ENCODE results near the gene PSMD12. TPM values are rescaled to one million over a fixed set of nuclear protein-coding genes. Genes with fewer than 3 reads are reported as not detected.
"Not testable (repeated sequence)": the region's sequence is repeated elsewhere in the genome, so short reads cannot be mapped to it uniquely, and the experiment has no call there.

The PSMD12 gene
- polyA plus RNA-seq, 3 donors = 15.2 to 29.0 (median 18.8) TPM

DNA sequence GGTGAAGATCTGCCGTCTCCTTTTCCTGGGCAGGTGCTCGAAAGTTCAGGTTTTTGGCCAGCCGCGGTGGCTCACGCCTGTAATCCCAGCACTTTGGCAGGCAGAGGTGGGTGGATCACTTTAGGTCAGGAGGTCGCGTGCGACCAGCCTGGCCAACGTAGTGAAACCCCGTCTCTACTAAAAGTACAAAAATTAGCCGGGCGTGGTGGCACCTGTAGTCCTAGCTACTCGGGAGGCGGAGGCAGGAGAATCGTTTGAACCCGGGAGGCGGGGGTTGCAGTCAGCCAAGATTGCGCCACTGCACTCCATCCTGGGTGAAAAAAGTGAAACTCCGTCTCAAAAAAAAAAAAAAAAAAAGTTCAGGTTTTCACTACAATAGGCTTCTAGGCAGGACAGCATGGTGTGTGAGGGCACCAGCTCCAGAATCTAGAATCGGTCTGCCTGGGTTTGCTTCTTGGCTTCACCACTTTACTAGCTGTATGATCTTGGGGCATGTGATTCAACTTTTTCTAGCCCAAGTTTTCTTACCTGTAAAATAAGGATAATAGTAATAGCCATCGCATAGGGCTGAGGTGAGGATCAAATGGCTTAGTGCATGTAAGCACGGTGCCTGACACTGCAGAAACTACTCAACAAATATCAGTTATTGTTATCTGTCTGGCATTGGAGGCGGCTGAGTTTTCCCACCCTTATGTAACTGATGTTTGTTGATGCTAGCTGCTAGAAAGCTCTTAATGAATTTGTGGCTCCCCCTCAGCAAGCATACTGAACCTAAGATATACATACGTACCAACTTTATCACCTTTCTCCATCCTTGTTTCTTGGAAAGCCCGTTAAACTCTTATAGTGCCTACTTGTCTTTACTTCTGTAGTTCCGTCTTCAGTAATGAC is 1.3 kb downstream of the PSMD12 start:
- WGBS, 3 donors = 37 to 52% (median 52%) methylated on average over 26 of the region's 26 CpGs
- H3K27ac ChIP-seq (ENCODE audit: low read depth, low read length) = no peak overlapping the region

DNA sequence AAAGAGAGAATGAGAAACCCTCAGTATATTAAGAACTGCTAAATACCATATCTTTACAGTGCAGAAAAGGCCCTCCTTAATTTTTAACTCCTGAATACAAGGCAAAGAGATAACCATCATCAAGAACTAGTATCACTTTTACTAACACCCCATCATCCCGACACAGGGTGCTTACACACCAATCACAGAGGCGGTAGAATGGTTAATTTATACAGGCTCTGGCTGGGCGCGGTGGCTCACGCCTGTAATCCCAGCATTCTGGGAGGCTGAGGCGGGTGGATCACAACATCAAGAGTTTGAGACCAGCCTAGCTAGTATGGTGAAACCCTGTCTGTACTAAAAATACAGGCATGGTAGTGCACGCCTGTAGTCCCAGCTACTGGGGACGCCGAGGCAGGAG is 4.2 kb downstream of the PSMD12 start:
- H3K27ac ChIP-seq (ENCODE audit: low read depth, low read length) = no peak overlapping the region
- WGBS, 3 donors = 92 to 93% (median 92%) methylated on average over 9 of the region's 9 CpGs

DNA sequence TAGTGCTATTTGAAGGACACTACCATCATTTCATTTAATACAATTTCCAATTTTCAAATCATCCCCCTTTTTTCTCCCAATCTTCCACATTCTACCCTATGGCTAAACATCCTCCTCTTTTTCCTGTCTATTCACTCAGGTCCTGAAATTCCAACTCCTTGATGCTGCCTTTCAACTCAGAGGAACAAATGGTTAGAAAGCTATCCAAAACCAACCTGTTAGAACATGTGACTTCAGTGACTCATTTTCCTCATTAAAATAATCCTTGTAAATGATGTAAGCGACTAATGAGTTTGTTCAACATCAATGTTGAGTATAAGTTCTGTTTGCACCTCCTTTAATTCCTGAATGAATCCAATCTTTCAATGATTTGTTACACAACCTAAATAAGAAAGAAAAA is 5.5 kb downstream of the PSMD12 start:
- no peak overlapping the region for H3K27ac ChIP-seq (ENCODE audit: low read depth, low read length)
- WGBS, 3 donors = 80 to 98% (median 90%) methylated on average over 1 of the region's 1 CpG

DNA sequence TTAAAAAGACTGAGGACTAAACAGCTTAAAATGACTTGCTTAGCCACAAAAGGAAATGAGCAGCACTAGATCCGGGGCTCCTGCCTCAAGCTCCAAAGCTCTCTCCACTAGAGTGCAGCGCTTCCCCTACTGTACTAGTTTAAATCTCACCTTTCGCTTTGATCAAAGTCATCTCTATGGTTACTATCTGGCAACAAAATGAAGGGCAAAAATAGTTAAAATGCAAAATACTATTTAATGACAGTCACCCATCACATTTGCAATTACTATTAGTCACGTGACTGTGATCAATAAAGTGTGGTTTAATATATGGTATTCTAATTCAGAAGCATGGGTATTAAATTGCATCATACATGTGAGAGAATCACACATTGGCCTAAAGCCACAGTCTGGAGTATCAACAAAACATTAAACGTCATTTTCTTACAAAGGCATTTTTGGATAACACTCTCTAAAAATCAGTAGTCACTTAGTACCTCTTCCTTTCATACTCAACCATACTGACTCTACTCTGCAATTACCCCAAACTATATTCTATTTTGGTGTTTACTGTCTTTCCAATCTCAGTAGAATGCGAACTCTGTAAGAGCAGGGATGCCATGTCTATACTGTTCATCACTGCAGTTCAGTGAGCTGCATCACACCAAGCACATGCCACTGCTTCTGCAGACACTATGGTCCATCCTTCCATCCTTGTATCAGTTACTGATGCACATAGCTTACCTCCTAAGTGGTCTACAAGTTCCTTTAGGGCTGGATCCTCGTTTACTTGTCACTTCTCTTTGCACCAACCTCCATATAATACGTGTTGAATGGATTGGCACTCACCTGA is 6.2 kb downstream of the PSMD12 start:
- H3K27ac ChIP-seq (ENCODE audit: low read depth, low read length) = no peak overlapping the region
- 50 to 60% (median 59%) methylated on average over 8 of the region's 8 CpGs for WGBS, 3 donors

DNA sequence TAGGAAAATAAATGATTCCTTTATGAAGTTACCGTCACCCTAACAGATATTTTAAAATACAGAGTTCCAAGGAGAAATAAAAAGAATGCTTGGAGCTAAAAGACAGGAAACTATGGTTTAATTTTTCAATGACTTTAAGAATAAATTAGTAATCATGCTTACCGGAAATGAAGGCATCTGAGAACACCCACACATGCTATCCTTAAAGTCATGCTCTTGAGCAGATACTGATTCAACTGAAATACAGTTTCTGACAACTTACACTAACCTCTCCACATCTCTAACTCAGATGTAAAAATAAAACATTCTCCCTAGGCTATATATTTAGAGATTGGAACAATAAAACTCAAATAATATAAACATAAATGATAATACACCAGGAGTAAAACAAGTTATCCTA is 7.8 kb downstream of the PSMD12 start:
- H3K27ac ChIP-seq (ENCODE audit: low read depth, low read length) = no peak overlapping the region
- WGBS, 3 donors = 61 to 68% (median 63%) methylated on average over 2 of the region's 2 CpGs

DNA sequence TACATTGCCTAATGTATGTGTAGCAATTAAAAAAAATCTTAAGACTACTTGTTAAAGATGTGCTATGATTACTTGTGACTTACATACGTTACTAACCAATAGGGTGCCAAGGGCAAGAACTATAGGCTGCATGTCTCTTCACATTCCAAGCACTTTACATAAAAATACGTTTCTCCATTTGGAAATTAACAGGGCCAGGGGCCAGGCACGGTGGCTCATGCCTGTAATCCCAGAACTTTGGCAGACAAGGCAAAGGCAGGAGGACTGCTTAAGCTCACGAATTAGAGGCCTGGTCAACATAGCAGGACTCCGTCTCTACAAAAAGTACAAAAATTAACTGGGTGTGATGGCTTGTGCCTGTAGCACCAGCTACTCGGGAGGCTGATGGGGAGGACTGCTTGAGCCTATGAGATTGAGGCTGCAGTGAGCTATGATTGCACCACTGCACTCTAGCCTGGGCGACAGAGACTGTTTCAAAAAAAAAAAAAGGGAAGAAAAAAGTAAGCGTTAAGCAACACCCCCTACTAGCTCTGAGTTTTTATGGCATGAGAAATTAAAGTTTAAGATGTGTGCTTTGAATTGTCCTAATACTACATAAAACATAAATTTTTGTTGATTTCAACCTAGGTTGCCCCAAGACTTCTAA is 12.3 kb downstream of the PSMD12 start:
- H3K27ac ChIP-seq (ENCODE audit: low read depth, low read length) = no peak overlapping the region
- 66 to 90% (median 75%) methylated on average over 8 of the region's 8 CpGs for WGBS, 3 donors

DNA sequence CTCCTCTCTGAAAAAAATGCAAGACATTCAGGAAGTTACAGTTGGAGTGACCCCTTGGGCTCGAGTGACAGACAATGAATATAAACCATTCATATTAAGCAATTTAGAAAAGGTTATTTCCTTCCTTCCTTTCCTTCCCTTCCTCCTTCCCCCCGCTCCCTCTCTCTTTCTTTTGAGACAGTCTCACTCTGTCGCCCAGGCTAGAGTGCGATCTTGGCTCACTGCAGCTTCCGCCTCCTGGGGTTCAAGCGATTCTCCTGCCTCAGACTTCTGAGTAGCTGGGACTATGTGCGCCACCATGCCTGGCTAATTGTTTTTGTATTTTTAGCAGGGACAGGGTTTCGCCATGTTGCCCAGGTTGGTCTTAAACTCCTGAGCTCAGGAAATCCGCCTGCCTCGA is 13.2 kb downstream of the PSMD12 start:
- no peak overlapping the region for H3K27ac ChIP-seq (ENCODE audit: low read depth, low read length)
- 67 to 89% (median 73%) methylated on average over 9 to 10 of the region's 10 CpGs for WGBS, 3 donors

DNA sequence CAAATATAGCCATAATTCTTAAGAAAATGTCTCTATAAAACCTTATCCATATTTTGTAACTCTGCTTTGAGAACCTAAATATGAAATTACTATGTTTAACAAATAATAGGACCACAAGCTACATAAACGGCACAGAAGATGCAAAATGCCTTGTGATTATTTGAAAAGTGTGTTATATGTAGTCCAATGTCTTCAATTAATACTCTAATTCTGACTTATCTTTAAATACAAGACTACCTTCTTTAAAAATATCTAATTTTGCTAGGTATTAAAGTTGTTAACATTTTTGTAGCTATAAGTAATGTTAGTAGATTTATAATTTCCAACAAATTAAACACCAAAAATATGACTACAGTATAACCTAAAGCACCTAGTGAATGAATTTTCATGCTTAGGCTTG is 17.0 kb downstream of the PSMD12 start:
- 95 to 97% (median 97%) methylated on average over 1 of the region's 1 CpG for WGBS, 3 donors
- no peak overlapping the region for H3K27ac ChIP-seq (ENCODE audit: low read depth, low read length)

DNA sequence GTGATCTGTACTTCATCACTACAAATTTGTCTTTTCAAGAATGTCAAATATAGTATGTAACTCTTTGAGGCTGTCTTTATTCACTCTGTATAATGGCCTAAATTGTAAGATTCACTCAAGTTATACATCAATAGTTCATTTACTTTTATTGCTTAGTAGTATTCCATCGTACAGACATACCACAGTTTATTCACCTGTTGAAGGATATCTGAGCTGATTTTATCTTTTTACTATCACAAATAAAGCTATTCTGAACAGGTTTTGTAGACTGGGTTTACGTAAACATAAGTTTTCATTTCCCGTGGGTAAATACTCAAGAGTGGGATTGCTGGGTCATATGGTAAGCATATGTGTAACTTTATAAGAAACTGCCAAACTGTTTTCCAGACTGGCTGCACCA is 18.6 kb downstream of the PSMD12 start:
- H3K27ac ChIP-seq (ENCODE audit: low read depth, low read length) = no peak overlapping the region
- WGBS, 3 donors = 97 to 99% (median 97%) methylated on average over 3 of the region's 3 CpGs

DNA sequence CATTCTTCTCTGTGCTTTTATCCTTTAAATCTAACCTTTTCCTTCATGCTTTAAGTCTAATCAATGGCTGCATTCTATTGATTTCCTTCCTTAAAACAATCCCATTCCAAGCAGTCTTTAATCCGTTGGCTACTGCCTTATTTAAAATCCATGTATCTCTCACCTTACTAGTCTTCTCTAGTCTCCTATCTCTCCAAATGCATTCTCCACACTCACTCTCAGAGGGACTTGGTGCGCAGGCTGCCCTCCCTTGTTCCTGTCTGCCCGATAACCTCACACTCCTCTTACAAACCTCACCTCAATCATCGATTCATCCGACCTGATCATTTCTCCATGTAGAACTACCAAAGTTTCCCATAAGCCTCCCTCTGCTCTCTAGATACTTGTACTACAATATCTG is 23.1 kb downstream of the PSMD12 start:
- WGBS, 3 donors = 88 to 95% (median 94%) methylated on average over 5 of the region's 5 CpGs
- no peak overlapping the region for H3K27ac ChIP-seq (ENCODE audit: low read depth, low read length)

DNA sequence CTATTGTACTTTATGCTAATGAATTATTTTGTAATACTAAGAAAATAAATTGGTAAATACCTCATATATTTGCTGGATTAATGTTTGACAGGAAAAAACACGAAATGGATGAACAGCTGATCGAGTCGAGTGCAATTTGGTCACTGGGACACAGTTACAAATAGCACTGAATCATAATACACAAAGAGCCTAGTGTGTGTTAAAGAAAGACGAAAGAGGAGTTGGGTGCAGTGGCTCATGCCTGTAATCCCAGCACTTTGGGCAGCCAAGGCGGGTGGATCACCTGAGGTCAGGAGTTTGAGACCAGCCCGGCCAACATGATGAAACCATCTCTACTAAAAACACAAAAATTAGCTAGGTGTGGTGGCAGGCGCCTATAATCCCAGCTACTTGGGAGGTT is 28.0 kb downstream of the PSMD12 start:
- H3K27ac ChIP-seq (ENCODE audit: low read depth, low read length) = not testable (repeated sequence)
- 88 to 97% (median 94%) methylated on average over 7 of the region's 7 CpGs for WGBS, 3 donors

DNA sequence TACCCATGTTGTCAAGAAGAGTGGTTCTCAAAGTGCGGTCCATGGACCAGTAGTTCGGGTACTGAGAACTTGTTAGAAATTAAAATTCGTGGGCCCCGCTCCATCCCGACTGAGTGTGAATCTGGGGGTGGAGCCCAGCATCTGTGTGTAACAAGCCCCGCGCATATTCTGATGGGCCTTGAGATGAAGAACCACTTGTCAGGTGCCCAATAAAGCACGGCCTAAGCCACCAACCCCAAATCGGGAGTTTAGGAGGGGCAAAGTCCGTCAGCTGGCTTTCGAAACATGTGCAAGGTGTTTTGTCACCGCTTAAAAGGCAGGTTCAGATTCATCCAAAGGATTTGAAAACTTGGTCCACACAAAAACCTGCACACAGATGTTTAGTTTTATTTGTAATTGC is 29.5 kb downstream of the PSMD12 start:
- WGBS, 3 donors = 85 to 92% (median 88%) methylated on average over 12 of the region's 12 CpGs
- H3K27ac ChIP-seq (ENCODE audit: low read depth, low read length) = no peak overlapping the region

DNA sequence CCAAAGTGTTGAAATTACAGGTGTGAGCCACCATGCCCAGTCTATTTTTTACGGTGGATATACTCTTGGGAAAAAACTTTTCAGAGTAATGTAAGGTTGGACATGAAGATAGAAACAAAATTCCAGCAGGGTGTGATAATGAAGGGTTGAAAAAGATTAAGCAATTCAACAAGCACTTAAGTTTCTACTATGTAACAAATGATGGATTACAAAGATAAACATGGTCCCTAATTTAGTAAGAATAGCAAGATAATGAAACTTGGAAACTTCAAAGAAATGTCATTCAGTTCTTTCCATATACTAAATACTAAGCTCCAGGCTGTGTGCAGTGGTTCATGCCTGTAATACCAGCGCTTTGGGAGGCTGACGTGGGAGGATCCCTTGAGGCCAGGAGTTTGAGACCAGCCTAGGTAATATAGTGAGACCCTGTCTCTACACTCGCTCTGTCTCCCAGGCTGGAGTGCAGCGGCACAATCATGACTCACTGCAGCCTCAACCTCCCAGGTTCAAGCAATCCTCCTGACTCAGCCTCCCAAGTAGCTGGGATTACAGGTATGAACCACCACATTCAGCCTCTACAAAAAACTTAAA is 31.0 kb downstream of the PSMD12 start:
- WGBS, 3 donors = 73 to 87% (median 84%) methylated on average over 5 of the region's 5 CpGs
- H3K27ac ChIP-seq (ENCODE audit: low read depth, low read length) = no peak overlapping the region

DNA sequence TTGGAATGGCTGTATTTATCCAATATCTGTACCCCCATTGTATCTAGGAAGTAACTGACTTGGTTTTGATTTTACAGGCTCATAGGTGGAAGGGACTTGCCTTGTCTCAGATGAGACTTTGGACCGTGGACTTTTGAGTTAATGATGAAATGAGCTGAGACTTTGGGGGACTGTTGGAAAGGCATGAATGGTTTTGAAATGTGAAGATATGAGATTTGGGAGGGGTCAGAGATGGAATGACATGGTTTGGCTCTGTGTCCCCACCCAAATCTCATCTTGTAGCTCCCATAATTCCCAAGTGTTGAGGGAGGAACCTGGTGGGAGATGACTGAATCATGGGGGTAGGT is 34.2 kb downstream of the PSMD12 start:
- 96 to 98% (median 97%) methylated on average over 1 of the region's 1 CpG for WGBS, 3 donors
- not testable (repeated sequence) for H3K27ac ChIP-seq (ENCODE audit: low read depth, low read length)

DNA sequence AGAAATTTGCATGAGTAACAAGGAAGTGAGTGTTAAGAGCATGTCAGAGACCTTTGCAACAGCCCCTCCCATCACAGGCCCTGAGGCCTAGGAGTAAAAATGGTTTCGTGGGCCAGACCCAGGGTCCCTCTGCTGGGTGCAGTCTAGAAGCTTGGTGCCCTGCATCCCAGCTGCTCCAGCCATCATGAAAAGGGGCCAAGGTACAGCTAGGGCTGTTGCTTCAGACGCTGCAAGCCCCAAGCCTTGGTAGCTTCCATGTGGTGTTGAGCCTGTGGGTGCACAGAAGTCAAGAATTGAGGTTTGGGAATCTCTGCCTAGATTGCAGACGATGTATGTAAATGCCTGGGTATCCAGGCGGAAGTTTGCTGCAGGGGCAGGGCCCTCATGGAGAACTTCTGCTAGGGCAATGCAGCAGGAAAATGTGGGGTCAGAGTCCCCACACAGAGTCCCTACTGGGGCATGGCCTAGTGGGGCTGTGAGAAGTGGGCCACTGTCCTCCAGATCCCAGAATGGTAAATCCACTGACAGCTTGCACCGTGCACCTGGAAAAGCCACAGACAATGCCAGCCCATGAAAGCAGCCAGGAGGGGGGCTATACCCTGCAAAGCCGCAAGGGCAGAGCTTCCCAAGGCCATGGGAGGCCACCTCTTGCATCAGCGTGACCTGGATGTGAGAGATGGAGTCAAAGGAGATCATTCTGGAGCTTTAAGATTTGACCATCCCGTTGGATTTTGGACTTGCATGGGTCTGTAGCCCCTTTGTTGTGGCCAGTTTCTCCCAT is 34.8 kb downstream of the PSMD12 start:
- 91 to 96% (median 95%) methylated on average over 8 of the region's 8 CpGs for WGBS, 3 donors
- H3K27ac ChIP-seq (ENCODE audit: low read depth, low read length) = not testable (repeated sequence)

DNA sequence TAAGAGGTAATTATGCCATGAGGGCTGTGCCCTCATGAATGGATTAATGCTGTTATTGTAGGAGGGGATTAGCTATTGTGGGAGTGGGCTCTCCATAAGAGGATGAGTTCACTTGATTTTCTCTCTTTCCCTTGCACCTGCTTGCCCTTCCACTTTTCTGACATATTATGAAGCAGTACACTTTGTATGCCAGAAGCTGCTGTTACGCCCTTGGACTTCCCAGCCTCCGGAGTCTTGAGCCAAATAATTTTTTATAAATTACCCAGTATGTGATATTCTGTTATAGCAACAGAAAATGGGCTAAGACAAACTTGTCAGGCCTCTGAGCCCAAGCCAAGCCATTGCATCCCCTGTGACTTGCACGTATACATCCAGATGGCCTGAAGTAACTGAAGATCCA is 38.4 kb downstream of the PSMD12 start:
- H3K27ac ChIP-seq (ENCODE audit: low read depth, low read length) = no peak overlapping the region
- WGBS, 3 donors = 81 to 92% (median 87%) methylated on average over 3 of the region's 3 CpGs

DNA sequence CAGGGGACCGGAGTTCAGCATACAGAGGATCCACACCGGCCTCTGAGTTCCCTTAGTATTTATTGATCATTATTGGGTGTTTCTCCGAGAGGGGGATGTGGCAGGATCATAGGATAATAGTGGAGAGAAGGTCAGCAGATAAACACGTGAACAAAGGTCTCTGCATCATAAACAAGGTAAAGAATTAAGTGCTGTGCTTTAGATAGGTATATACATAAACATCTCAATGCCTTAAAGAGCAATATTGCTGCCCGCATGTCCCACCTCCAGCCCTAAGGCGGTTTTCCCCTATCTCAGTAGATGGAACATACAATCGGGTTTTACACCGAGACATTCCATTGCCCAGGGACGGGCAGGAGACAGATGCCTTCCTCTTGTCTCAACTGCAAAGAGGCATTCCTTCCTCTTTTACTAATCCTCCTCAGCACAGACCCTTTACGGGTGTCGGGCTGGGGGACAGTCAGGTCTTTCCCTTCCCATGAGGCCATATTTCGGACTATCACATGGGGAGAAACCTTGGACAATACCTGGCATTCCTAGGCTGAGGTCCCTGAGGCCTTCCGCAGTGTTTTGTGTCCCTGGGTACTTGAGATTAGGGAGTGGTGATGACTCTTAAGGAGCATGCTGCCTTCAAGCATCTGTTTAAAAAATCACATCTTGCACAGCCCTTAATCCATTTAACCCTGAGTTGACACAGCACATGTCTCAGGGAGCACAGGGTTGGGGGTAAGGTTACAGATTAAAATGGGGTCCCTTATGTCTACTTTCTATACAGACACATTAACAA is 39.2 kb downstream of the PSMD12 start:
- H3K27ac ChIP-seq (ENCODE audit: low read depth, low read length) = not testable (repeated sequence)
- WGBS, 3 donors = 84 to 88% (median 87%) methylated on average over 9 to 12 of the region's 13 CpGs
